Stimulated activated naive B cell treated with anti-CD40 and anti-IgM and Interleukin-4, amounts not matched to agents 10 μg/mL and 1 μg/mL and 100 μg/mL, for 72 hours (primary cell): Measurements from ENCODE around the gene ARAP1.

Source experiments
- ATAC-seq, 2 donors: fragments of 150-1000 bp; cut with Tn5 transposase; replicated peaks; 2 replicates each; pipeline ENCODE4 v1.10.0; 2021; ENCODE audit warnings: moderate library complexity in 1 of 2
- DNase-seq: peaks from one replicate; pipeline ENCODE4 v3.0.0; 2021
- H3K27ac Mint-ChIP-seq: one replicate; pipeline ENCODE4 v1.8.0; 2022; ENCODE audit warnings: mild to moderate bottlenecking, mixed read lengths
- H3K27me3 Mint-ChIP-seq, 2 donors: one replicate each; pipeline ENCODE4 v1.8.0; 2022; ENCODE audit warnings: mixed read lengths in 2 of 2
- H3K36me3 Mint-ChIP-seq, 2 donors: one replicate each; pipeline ENCODE4 v1.8.0; 2022; ENCODE audit warnings: mixed read lengths in 2 of 2, mild to moderate bottlenecking in 1 of 2
- H3K4me1 Mint-ChIP-seq, 2 donors: one replicate each; pipeline ENCODE4 v1.8.0; 2022; ENCODE audit warnings: mixed read lengths in 2 of 2, mild to moderate bottlenecking in 1 of 2
- H3K4me3 Mint-ChIP-seq, 2 donors: one replicate each; pipeline ENCODE4 v1.8.0; 2022; ENCODE audit warnings: mild to moderate bottlenecking in 2 of 2, mixed read lengths in 2 of 2, moderate library complexity in 1 of 2
- H3K9me3 Mint-ChIP-seq, 2 donors: one replicate each; pipeline ENCODE4 v1.8.0; 2022; ENCODE audit warnings: mixed read lengths in 2 of 2, mild to moderate bottlenecking in 1 of 2

ARAP1 gene

DNA sequence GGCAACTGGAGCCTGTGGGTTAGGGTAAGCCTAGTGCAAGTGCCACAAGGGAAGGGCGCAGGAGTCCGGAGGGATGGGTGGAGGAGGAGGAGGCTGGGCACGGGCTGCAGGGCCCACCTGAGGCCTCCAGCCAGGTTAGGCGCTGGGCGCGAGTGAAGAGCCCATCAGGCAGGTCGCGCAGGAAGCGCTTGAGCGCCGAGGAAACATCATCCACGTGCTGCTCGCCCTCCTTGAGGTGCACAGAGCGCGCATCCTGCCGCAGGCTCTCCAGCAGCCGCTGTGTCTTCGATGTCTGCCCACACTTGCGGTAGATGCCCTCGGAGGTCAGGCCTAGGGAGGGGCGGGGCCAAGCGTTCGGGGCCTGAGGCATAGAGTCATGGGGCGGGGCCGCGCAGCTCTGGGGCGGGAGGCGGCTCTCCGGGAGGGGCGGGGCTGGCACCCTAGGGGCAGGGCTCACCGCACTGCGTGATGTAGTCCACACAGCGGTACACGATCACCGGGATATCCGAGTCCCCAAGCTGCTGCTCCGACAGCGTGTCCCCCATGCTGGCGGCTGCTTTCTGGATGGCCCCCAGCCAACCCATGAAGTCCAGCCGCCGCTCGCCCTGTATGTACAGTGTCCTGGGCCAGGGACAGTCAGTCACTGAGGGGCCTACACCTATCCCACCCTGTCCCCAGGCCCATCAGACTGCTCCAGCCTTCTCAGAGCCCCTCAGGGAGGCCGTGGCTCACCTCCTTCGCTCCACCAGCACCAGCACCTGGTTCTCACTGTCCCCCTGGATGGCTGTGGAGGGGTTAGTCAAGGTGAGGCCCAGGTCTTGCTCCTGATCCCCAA is 55.1 kb downstream of the ARAP1 start:
- peaks cover 56 to 74% of the 10 kb centered on the region in 2 donors for H3K36me3 Mint-ChIP-seq
- H3K27ac Mint-ChIP-seq: peak overlapping the region; percentile 42
- ATAC-seq (no peak), DNase-seq (no peak)
- H3K9me3 Mint-ChIP-seq: no peaks in the 10 kb centered on the region
- H3K27me3 Mint-ChIP-seq: no peaks in the 10 kb centered on the region
- peaks cover 2 to 7% of the 10 kb centered on the region in 2 donors for H3K4me1 Mint-ChIP-seq
- H3K4me3 Mint-ChIP-seq: no peak overlapping the region

DNA sequence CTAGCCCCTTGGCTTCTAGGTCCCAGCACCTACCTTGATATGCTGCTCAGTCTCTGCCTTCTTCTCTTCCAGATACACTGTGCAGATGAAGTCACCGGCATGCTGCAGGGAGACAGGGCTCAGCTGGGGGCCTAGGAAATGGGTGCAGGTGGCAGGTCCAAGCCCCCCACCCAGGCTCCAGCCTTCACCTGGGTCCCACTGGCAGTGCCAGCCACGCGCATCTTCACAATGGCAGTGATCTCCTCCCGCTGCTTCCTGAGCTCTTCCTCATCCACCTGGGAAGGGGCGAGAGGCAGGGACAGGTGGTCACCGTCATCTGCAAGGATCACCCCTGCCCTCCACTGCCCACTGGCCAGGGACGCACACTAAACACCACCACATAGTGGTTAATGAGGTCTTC is 56.9 kb downstream of the ARAP1 start:
- H3K4me1 Mint-ChIP-seq: peaks cover 0 to 2% of the 10 kb centered on the region in 2 donors
- H3K4me3 Mint-ChIP-seq: no peak overlapping the region
- DNase-seq (no peak), ATAC-seq (no peak)
- no peaks in the 10 kb centered on the region for H3K9me3 Mint-ChIP-seq
- H3K27ac Mint-ChIP-seq: no peak overlapping the region
- no peaks in the 10 kb centered on the region for H3K27me3 Mint-ChIP-seq
- peaks cover 49 to 70% of the 10 kb centered on the region in 2 donors for H3K36me3 Mint-ChIP-seq

DNA sequence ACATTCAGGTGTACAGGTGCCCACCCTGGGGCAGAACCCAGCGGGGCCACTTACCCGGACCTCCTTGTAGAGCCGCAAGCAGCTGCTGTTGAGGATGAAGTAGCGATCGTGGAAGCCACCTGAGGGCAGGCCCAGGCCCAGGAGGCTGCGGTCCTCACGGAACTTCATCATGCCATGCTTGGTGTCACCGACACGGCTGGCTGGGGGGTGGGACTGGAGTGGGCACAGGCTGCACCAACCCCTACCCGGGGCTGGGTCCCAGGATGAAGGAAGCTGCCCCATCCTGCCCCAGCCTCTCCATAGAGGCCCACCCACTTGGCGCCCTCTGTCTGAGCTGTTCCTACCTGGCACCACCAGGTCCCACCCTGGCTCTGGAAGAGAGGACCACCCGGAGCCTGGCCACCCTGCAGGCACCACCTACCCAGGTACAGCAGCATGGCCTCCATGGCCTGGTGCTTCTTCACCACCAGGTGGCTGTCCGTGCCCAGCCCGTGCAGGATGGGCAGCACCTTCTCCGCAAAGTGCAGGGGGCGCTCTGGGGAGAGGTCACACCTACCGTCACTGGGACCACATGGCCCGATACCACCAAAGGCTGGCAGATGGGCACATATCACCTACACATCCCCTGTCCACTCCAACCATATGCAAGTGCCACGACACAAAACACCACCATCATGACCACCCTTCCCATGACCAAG is 58.8 kb downstream of the ARAP1 start:
- Mint-ChIP-seq H3K4me3 (no peak overlapping the region), H3K27me3 (no peaks in the 10 kb centered on the region), H3K9me3 (no peaks in the 10 kb centered on the region), H3K36me3 (peaks cover 42 to 65% of the 10 kb centered on the region in 2 donors), H3K4me1 (peaks cover 0 to 2% of the 10 kb centered on the region in 2 donors), H3K27ac (no peak overlapping the region)
- no peak for DNase-seq
- no peak for ATAC-seq

DNA sequence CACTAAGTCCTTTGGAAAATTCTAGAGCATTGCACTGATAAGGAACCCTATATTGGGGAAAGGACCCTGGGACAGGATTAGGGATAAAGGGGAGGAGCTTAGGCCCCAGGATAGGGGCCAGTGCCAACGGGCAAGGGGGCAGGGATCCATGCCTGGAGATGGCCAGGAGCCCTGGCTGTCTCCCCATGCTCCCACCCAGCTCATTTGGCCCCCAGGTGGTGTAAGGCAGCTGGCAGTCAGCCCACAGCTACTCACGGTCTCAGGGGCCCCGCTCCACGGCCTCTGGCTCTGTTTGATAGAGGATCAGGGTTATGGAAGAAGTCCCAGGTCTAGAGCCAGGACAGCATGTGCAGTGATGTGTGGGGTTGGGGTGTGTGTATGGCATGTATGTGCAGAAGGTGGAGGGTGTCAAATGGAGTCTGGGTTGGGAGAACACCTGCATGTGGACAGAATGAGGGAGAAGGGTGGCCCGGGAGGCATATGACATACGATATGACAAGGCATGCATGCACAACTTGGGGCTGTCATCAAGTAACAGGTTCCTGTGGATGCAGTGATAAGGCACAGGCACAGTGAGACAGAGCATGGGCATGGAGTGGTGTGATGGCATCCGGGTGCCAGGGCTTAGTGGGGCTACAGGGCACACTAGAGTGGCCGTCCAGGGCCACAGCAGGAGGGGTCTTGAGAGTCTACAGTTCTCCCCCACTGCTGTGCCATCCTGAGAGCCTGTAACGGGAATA is 59.5 kb downstream of the ARAP1 start:
- peaks cover 47 to 66% of the 10 kb centered on the region in 2 donors for H3K36me3 Mint-ChIP-seq
- no peak for DNase-seq
- H3K27me3 Mint-ChIP-seq: no peaks in the 10 kb centered on the region
- H3K27ac Mint-ChIP-seq: no peak overlapping the region
- H3K4me1 Mint-ChIP-seq: peaks cover 0 to 2% of the 10 kb centered on the region in 2 donors
- no peak for ATAC-seq
- no peak overlapping the region for H3K4me3 Mint-ChIP-seq
- no peaks in the 10 kb centered on the region for H3K9me3 Mint-ChIP-seq

DNA sequence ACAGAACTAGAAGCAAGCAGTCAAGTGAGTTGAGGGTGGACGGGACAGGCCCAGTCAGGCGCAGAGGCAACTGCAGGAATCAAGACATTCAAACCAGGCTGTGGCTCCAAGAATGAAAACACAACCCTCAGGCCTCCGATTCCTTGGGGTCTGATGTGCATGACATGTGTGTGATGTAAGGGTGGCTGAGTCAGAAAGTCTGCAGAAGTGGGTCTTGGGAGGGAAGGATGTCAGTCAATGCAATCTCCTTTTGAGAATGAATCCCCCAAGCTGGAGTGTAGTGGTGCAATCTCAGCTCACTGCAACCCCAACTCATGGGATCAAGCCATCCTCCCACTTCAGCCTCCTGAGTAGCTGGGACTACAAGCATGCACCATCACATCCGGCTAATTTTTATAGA is 62.0 kb downstream of the ARAP1 start:
- DNase-seq: no peak
- no peaks in the 10 kb centered on the region for H3K9me3 Mint-ChIP-seq
- no peaks in the 10 kb centered on the region for H3K27me3 Mint-ChIP-seq
- H3K4me3 Mint-ChIP-seq: no peak overlapping the region
- no peak for ATAC-seq
- H3K27ac Mint-ChIP-seq: no peak overlapping the region
- peaks cover 0 to 6% of the 10 kb centered on the region in 2 donors for H3K4me1 Mint-ChIP-seq
- peaks cover 45 to 66% of the 10 kb centered on the region in 2 donors for H3K36me3 Mint-ChIP-seq

DNA sequence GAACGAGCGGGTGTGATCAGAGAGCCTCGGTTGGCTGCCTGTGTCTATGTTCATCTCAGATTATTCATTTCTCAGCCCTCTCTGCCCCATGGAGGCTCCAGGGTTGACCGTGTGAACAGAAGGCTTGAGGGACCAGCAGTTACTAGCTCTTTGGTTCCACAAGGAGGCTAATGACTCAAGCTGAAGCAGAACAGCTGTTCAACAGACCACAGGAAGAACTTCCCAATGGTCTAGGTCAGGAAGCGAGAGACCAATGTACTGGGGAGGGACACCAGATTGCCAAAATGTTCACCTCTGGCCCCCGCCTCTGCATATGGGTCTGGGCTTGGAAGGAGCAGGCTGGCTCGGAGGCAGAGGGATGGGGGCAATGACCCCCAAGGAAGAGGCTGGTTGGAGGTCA is 63.3 kb downstream of the ARAP1 start:
- peaks cover 10% of the 10 kb centered on the region in 2 donors for H3K4me1 Mint-ChIP-seq
- ATAC-seq (no peak), DNase-seq (no peak)
- no peaks in the 10 kb centered on the region for H3K9me3 Mint-ChIP-seq
- no peak overlapping the region for H3K27ac Mint-ChIP-seq
- H3K36me3 Mint-ChIP-seq: peaks cover 39 to 63% of the 10 kb centered on the region in 2 donors
- H3K4me3 Mint-ChIP-seq: no peak overlapping the region
- H3K27me3 Mint-ChIP-seq: no peaks in the 10 kb centered on the region

DNA sequence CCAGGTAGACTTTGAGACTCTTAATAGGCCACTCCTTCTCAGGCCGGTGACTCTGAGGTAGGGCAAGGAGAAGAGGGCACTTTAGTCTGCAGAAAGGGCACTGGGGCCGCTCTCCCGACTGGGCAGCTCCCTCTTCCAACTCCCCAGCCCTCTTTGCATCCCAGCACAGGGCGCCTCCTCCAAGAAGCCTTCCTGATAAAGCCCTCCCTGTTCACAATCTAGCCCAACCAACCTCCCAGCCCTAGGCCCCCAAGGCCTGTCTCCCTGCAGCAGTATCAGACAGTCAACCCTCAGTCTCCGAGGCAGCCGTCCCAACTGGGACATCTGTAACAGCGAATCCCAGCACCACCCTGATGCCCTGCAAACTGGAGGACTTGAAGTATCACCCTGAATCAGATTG is 63.7 kb downstream of the ARAP1 start:
- H3K4me1 Mint-ChIP-seq: peaks cover 13 to 14% of the 10 kb centered on the region in 2 donors
- ATAC-seq: no peak
- DNase-seq: no peak
- H3K27ac Mint-ChIP-seq: peak overlapping the region; percentile 22
- H3K9me3 Mint-ChIP-seq: no peaks in the 10 kb centered on the region
- no peaks in the 10 kb centered on the region for H3K27me3 Mint-ChIP-seq
- peaks cover 42 to 64% of the 10 kb centered on the region in 2 donors for H3K36me3 Mint-ChIP-seq
- no peak overlapping the region for H3K4me3 Mint-ChIP-seq

DNA sequence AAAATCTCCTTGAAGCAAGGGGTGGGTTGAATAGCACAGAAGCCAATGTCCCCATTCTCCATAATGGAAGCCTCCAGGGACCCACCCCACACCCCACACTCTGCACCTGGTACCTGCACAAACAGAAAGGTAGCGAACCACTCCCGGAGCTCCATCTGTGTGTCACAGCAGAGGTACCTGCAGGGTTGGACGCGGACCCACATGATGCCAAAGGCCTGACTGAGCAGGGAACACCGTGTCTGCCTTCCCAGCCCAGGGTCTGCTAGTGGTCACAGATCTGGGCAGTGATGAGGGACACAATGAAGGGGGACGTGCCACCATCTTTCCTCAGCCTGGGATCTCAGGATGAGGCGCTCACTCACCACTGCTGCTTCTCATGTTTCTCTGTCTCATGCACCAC is 64.9 kb downstream of the ARAP1 start:
- H3K4me3 Mint-ChIP-seq: no peak overlapping the region

DNA sequence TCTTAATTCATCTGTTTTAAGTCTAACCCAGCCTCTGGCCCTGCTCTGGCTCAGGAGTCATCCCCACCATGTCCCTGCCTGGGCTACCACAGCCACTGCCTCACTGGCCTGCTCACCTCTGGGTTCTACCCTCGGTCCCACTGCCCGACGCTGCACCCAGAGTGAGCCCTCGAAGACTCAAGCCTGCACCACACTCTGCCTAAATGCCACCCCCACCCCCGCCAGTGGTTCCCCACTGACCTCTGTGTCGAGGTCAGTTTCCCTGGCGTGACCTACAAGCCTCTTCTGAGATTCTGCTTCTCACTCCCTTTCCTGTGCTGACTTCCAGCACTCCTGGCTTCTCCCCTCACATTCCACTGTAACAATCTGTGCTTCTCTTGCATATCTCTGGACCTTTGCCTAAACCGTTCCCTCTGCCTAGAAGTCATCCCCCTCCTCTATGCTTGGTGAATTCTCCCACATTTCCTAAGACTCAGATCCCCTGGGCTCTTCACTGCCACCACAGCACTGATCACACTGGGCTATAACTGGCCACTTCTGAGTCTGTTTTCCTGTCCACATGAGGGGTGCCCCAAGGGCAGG is 65.5 kb downstream of the ARAP1 start:
- H3K4me1 Mint-ChIP-seq: peaks cover 14 to 26% of the 10 kb centered on the region in 2 donors
- no peaks in the 10 kb centered on the region for H3K9me3 Mint-ChIP-seq
- peaks cover 43 to 50% of the 10 kb centered on the region in 2 donors for H3K36me3 Mint-ChIP-seq

More for the DNA sequence above, 64.9 kb downstream of the ARAP1 start:
- Mint-ChIP-seq H3K36me3 (peaks cover 43 to 56% of the 10 kb centered on the region in 2 donors), H3K9me3 (no peaks in the 10 kb centered on the region), H3K4me1 (peaks cover 13 to 22% of the 10 kb centered on the region in 2 donors), H3K27ac (peak overlapping the region; percentile 74), H3K27me3 (no peaks in the 10 kb centered on the region)
- ATAC-seq (no peak), DNase-seq (no peak)

DNA sequence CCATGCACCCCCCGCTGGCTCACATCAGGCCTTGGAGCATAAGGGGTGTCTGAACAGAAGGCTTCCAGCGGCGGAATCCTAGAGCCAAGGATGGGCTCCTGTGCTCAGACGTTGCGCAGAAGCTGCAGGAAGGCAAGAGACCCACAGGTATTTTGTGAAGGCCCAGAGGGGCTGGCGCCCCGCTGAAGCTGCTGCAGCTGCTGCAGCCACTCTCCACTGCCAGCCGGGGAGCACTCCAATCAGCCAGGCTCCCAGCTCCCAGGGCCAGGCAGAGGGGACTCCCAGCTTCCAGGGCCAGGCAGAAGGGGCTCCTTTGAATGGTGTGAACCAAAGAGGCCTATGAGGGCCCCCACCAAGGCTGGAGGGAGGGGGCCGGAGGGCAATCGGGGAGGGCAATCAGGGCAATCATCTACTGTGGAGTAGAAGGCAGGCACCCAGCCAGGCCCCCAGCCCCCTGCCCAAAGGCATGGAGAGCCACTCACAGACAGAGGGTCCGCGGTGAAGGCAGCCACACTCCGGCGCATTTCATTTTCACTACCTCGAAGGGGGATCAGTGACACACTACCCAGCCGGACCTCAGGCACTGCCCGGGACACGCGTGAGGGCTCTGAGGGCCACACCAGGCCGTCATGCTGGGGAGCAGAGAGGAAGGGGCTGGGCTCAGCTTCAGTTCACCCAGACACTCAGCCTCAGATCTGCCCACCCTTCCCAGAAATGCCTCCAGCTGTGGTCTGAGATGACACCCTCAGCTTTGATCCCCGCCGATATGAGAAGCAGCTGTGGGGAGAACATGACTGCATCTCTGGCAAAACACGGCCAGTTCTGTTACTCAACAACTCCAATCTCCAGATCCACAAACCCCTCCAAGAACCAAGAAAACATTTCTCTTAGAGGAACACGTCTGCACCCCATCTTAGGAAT is 66.4 kb downstream of the ARAP1 start:
- Mint-ChIP-seq H3K27me3 (no peaks in the 10 kb centered on the region), H3K36me3 (peaks cover 39 to 43% of the 10 kb centered on the region in 2 donors), H3K9me3 (no peaks in the 10 kb centered on the region), H3K27ac (peak overlapping the region; percentile 74), H3K4me3 (no peak overlapping the region), H3K4me1 (peaks cover 21 to 34% of the 10 kb centered on the region in 2 donors)
- ATAC-seq (no peak), DNase-seq (no peak)

More for the DNA sequence above, 65.5 kb downstream of the ARAP1 start:
- ATAC-seq (no peak), DNase-seq (no peak)
- H3K4me3 Mint-ChIP-seq: no peak overlapping the region
- H3K27me3 Mint-ChIP-seq: no peaks in the 10 kb centered on the region
- H3K27ac Mint-ChIP-seq: peak overlapping the region; percentile 74

DNA sequence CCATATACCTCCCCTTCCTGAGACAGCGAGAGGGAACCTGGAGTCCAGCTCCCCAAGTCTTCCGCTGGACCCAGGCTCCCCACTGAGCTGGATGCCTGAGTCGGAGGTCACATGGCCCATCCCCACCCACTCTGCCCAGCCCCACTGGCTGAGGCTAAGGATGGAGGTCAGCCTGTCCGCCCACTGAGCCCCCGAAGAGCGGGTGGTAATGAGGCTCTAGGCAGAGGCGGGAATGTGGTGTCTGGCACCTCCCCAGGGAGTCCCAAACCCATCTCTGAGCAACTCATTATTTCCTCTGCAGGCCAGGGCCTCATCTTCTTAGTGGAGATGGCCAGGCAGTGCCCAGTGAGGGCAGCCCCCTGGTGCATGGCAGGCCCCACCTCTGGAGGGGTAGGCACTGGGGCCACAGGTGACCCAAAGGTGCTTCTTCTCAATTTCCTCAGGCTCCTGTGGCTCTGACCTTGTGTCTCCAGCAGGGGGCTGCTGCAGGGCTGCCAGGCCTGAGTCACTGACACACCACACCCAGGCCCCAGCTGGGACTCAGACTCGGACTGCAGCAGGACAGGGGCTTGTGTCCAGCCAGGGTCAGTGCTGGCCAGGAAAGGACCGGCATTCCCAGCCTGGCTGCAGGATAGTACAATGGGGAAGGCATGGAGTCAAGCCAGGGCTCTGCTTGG is 67.8 kb downstream of the ARAP1 start:
- ATAC-seq (peak; percentile 79 to 82), DNase-seq (peak; percentile 49)
- H3K4me3 Mint-ChIP-seq: peak overlapping the region in 1 of 2 donors; percentile 17
- H3K4me1 Mint-ChIP-seq: peaks cover 23 to 42% of the 10 kb centered on the region in 2 donors
- no peaks in the 10 kb centered on the region for H3K9me3 Mint-ChIP-seq
- H3K27me3 Mint-ChIP-seq: no peaks in the 10 kb centered on the region
- H3K36me3 Mint-ChIP-seq: peaks cover 32 to 36% of the 10 kb centered on the region in 2 donors
- peak overlapping the region; percentile 69 for H3K27ac Mint-ChIP-seq

DNA sequence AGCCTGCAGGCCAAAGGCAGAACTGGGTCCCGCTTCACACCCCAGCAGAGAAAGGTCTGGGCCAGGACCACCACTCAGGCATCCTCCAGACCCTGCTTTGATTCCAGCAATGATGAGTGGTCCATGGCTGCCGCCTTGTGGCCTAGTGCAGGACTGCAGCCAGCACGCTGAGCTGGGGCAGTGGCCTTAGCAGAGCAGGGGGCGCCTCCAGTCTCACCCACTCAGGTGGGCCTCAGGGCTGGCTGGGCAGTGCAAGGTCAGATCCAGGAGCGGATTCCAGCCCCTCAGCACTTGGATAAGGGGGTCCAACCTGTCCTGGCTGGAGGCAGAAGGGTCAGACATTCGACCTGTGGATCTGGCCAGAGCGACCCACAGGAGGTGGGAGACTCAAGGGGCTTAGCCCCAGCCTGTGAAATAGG is 68.4 kb downstream of the ARAP1 start:
- no peak overlapping the region for H3K4me3 Mint-ChIP-seq
- no peaks in the 10 kb centered on the region for H3K27me3 Mint-ChIP-seq
- H3K27ac Mint-ChIP-seq: peak overlapping the region; percentile 59
- ATAC-seq (peak; percentile 65), DNase-seq (peak; percentile 61)
- H3K36me3 Mint-ChIP-seq: peaks cover 29 to 34% of the 10 kb centered on the region in 2 donors
- H3K4me1 Mint-ChIP-seq: peaks cover 25 to 42% of the 10 kb centered on the region in 2 donors
- H3K9me3 Mint-ChIP-seq: no peaks in the 10 kb centered on the region

DNA sequence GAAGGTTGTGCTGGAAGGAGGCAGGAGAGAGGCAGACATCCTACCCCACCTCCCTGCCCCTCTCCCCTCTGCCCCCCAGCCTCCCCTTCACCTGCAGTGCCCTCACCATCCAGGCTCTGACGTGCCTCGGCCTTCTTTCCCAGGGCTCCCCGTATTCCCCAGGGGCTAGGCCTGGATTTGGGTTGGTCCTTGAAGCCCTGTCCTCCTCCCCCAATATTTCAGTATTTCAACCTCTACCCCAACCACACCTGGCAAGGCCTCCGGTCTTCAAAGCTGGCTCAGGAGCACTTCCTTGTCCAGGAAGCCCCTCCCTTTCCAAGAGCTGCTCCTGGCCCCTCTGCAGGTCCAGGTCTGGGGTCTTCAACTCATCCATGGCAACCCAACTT is 69.4 kb downstream of the ARAP1 start:
- H3K4me3 Mint-ChIP-seq: peak overlapping the region in 1 of 2 donors; percentile 6
- ATAC-seq: no peak
- no peaks in the 10 kb centered on the region for H3K9me3 Mint-ChIP-seq
- H3K27ac Mint-ChIP-seq: peak overlapping the region; percentile 47
- H3K4me1 Mint-ChIP-seq: peaks cover 25 to 42% of the 10 kb centered on the region in 2 donors
- peaks cover 24 to 26% of the 10 kb centered on the region in 2 donors for H3K36me3 Mint-ChIP-seq
- no peak for DNase-seq
- H3K27me3 Mint-ChIP-seq: peaks cover 0 to 6% of the 10 kb centered on the region in 2 donors
